Measurements from ENCODE around the gene ZP2.

Gene ZP2

DNA sequence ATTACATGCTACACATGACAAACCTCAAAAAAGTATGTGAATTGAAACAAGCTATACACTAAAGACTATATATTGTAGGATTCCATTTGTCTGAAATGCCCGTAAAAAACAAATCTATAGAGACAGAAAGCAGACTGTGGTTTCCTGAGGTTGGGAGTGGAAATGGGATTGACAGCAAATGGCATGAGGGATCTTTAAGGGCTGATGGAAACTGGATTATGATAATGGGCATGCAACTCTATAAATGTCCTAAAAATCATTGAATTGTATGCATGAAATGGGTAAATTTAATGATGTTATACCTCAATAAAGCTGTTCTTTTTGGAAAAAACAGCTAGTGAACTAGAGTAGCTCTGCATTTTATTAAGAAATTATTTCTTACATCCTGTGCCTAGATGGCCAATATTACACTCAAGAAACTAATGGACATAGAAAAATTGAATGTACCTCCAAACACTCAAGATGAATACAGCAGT is 21.7 kb upstream of the ZP2 start:
- no peak overlapping the region for H3K27ac Mint-ChIP-seq
- no peak overlapping the region for H3K4me3 Mint-ChIP-seq

DNA sequence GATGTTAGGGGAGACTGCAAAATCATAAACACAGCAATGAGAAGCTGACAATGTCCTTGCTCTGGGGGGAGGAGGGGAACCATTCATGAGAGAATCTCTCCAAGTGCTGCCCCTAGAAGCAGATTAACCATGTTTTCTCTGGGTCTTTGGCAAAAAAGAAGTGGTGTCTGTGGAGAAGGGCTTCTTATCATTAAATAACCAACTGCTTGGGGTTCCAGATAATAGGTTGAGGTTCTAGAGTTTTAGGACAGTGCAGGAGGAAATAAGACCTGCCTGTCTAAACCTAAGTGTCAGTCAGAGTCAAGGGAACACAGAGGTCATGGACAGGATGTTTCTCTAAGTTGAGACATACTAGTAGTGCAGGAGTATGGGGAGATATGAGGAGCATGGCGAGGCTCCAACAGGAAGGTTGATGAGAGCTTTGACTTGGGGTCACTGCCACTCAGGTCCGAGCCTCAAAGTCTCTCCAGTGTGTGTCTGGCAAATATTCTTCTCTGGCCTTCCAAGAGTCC is 17.0 kb upstream of the ZP2 start:
- Mint-ChIP-seq H3K9me3 (peaks cover 7% of the 10 kb centered on the region), H3K27me3 (ENCODE audit: low read depth, poor library complexity) (peaks cover 20% of the 10 kb centered on the region), H3K4me1 (peaks cover 6% of the 10 kb centered on the region), H3K36me3 (ENCODE audit: low read depth) (no peaks in the 10 kb centered on the region), H3K27ac (no peak overlapping the region), H3K4me3 (no peak overlapping the region)
- no peak for TF ChIP-seq CTCF (IDR thresholded peaks at IDR 0.05)
- DNase-seq, result no peak

More for the DNA sequence above, 21.7 kb upstream of the ZP2 start:
- no peak for TF ChIP-seq CTCF (IDR thresholded peaks at IDR 0.05)
- no peaks in the 10 kb centered on the region for H3K36me3 Mint-ChIP-seq (ENCODE audit: low read depth)
- H3K27me3 Mint-ChIP-seq (ENCODE audit: low read depth, poor library complexity), result peaks cover 20% of the 10 kb centered on the region
- H3K4me1 Mint-ChIP-seq, result no peaks in the 10 kb centered on the region
- H3K9me3 Mint-ChIP-seq, result peaks cover 7% of the 10 kb centered on the region
- no peak for DNase-seq

GRCh38 chr16:21227866-21228265 is 16.5 kb upstream of the ZP2 start:
- DNase-seq, result no peak
- H3K4me3 Mint-ChIP-seq, result no peak overlapping the region
- peaks cover 7% of the 10 kb centered on the region for H3K9me3 Mint-ChIP-seq
- no peak overlapping the region for H3K27ac Mint-ChIP-seq
- H3K27me3 Mint-ChIP-seq (ENCODE audit: low read depth, poor library complexity), result peaks cover 20% of the 10 kb centered on the region
- no peaks in the 10 kb centered on the region for H3K36me3 Mint-ChIP-seq (ENCODE audit: low read depth)
- no peak for TF ChIP-seq CTCF (IDR thresholded peaks at IDR 0.05)
- H3K4me1 Mint-ChIP-seq, result peaks cover 9% of the 10 kb centered on the region

GRCh38 chr16:21226749-21227148 is 15.4 kb upstream of the ZP2 start:
- Mint-ChIP-seq H3K4me1 (peaks cover 20% of the 10 kb centered on the region), H3K27me3 (ENCODE audit: low read depth, poor library complexity) (peaks cover 20% of the 10 kb centered on the region), H3K36me3 (ENCODE audit: low read depth) (no peaks in the 10 kb centered on the region), H3K4me3 (no peak overlapping the region), H3K27ac (no peak overlapping the region), H3K9me3 (peaks cover 7% of the 10 kb centered on the region)
- DNase-seq, result no peak
- TF ChIP-seq CTCF (IDR thresholded peaks at IDR 0.05), result no peak

- Mint-ChIP-seq H3K27me3 (ENCODE audit: low read depth, poor library complexity) (peaks cover 14% of the 10 kb centered on the region), H3K4me3 (no peak overlapping the region)
- DNase-seq, result no peak
Measured at GRCh38 chr16:21224800-21225199, 13.4 kb upstream of the ZP2 start.

More at GRCh38 chr16:21224800-21225199, 13.4 kb upstream of the ZP2 start:
- Mint-ChIP-seq H3K36me3 (ENCODE audit: low read depth) (peaks cover 4% of the 10 kb centered on the region), H3K4me1 (peaks cover 27% of the 10 kb centered on the region), H3K27ac (no peak overlapping the region), H3K9me3 (peaks cover 11% of the 10 kb centered on the region)
- no peak for TF ChIP-seq CTCF (IDR thresholded peaks at IDR 0.05)
